Activated gamma-delta T cell (primary cell): ENCODE results near the gene ME3.
"Not testable (repeated sequence)": the region's sequence is repeated elsewhere in the genome, so short reads cannot be mapped to it uniquely, and the experiment has no call there.

Source experiments
- DNase-seq: peaks from one replicate; lab custom pipeline; 2025; lab: John Stamatoyannopoulos, UW

Gene ME3

GRCh38 chr11:86587264-86588193, 84.9 kb downstream of the ME3 start:
- no peak for DNase-seq

DNA sequence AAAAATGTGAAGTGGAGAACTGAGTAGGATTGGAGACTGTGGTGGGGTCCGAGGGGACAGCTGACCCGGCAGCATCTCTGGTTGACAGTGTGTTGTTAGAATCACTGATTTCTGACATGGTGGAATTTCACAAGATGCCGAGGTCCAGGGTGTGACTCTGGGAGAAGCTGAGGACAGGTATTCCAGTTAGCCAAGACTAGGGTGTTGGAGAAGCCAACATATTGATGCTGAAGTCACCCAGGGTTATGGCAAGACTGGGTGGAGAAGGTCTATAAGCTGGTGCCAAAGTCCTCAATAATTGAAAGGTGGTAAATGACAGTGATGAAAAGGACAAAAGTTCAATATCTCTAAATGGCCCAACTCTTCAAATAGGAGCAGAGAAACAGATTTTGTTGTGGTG, 86.1 kb downstream of the ME3 start:
- DNase-seq, result no peak

DNA sequence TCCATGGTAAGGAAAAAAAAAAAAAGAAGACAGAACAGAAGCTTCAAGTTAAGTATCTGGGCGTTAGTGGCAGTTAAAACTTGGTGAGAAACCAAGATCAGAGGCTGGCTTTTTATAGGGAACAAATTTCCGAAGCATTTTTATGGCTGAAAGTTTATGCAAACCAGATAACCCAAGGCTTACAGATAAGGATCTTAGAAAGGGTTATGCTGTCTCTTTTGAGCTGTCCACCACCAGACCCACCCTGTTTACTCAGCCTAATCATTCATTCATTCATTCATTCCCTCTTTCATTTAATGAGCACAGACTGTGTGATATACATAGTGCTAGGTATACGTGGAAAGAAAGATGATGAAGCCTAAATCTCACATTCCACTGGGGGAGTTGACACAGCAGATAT, 89.5 kb downstream of the ME3 start:
- DNase-seq, result no peak

- DNase-seq, result no peak
Observed at GRCh38 chr11:86580535-86580934, 91.9 kb downstream of the ME3 start.

DNA sequence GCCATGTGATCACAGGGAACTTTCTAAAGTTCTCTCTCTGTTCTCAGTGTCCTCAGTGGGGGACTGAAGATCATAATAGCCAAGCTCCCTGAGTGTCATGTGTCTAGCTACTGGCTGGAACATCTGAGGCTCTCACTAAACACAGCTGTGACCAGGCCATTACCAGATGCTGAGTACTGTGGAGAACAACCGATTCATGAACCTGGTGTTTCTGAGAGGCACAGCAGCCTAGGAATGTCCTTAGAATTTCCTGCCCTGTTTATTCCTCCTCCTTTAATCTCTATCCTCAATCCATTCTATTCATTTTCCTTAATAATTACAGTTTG, 93.0 kb downstream of the ME3 start:
- no peak for DNase-seq

DNA sequence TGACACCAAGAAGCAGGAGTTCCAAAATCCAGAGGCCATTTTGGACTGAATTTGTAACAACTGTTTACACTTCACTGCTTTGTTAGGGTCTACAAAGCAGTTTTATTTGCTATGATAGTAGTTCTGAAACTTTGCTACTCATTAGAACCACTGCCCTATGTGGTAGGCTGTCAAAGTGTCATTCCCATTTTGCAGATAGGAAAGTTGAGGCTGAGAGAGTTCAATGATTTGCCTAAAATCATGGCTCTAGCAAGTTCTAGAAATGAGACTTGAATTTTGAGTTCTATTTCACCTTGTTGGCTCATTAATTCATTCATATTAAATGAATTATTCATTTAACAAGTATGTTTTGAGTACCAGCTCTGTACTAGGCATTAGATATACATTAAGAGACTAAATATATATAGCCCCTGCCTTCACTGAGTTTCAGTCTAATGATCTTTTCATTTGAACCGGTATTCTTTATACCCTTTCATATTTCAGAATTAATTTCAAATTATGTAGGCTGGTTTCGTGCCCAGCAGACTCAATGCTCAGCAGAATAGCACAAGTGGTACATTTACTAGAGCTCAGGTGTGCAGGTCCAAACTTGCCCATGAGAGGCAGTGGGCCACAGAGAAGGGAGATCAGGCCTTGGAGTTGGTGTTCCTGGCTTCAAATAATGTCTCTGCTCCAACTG, 93.5 kb downstream of the ME3 start:
- no peak for DNase-seq

- DNase-seq, result no peak
Observed at GRCh38 chr11:86577644-86578636, 94.5 kb downstream of the ME3 start.

DNA sequence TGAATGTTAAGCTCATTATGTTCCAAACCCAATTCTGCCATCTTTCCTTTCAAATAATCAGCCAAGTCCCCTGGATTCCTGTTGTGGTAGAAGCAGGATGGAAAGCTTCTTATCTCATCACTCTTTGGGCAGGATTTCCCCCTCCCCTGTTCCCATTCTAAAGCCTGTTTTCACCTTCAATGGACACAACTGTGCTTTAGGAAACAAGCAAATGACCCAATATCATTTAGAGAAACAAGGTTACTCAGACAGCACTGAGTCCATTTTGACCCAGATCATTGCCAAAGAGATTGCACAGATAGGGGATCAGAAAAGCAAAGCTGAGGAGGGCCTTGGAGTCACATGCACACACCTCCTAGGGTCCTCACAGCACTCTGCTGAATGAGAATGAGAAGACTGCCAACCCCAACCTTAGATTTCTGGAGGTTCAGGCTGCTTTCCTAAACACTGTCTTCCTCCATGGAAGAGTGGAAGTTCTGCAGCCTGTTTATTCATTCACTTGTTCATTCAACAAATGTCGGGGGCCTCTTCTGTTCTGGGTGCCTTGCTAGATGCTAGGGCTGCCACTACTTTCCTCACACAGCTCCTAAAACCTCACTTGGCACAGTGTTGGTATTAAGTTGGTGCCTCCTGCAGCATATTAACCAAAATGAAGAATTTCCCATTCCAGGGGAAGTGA, 95.3 kb downstream of the ME3 start:
- DNase-seq, result no peak

DNA sequence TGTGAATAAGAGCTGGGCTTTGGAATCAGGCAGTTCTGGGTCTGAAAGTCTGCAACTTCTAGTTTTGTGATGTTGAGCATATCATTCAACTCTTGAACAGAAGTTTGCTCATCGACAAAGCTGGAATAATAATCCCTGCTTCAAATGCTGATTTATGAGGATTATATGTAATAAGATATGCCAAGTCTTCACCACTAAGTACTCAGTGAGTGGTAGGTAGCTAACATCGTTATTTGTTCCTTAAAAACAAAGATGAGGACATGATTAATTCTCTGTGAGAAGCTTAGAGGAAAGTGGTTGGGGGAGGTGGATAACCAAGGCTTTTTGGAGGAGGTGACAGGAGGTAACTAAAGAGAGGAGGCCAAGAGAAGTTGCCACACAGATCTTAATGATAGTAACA, 96.5 kb downstream of the ME3 start:
- no peak for DNase-seq

DNA sequence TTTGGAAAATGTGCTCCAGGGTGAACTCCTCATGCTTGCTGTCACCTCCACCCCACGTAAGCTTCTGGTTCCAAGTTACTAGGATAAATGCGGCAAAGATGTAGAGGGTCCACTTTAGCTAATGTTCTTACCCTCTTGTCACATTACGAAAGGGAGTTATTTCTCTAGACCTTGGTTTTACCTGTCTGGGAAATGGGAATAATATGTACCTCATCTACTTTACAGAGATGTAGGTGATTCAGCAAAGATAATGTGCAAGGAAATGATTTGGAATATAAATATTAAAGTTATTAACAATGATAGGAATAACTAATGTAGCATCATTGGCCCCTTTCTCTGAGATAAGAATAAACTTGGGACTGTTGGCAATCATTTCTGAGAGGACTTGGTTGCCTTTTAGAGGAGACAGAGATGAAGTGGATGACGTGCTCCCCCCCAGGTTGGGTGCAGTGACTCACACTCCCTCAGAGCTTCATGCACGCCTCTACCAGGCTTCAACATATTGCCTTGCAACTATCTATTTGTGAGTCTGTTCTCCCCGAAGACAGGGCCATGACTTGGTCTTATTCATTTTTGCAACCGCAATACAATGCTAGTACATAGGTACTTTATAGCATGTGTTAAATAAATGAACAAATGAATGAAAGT, 97.1 kb downstream of the ME3 start:
- no peak for DNase-seq

- DNase-seq, result no peak
Observed at GRCh38 chr11:86574493-86575207, 97.8 kb downstream of the ME3 start.

DNA sequence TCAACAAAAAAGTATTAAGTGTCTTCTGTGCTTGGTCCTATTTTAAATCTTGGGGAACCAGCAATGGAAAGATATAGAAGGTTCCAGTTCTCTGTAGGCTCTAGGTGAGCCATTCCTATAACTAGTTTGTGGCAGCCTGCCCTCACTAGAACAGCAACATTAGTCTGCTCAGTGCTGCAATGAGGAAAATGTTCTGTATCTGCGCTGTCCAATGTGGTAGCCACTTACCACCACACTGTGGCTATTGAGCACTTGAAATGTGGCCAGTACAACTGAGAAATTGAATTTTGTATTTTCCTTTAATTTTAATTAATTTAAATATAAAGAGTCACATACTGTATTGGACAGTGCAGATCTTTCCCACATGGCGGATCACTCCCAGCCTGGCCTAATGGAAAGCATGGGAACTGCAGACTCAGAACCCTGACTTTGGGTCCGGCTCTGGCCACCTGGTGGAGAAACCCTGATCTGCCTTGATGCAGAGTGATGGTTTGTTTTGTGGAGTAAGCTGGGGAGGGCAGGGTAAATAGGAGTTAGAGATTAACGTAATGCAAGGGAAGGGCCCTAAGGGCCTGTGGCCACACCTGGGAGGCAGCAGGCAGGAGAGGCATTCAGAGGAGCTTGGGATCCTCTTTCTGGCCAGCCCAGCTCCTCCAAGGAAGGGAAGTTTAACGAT, 101.0 kb downstream of the ME3 start:
- no peak for DNase-seq

- no peak for DNase-seq
Observed at GRCh38 chr11:86570451-86570850, 102.0 kb downstream of the ME3 start.

GRCh38 chr11:86570020-86570419, 102.4 kb downstream of the ME3 start:
- no peak for DNase-seq

GRCh38 chr11:86569109-86569508, 103.3 kb downstream of the ME3 start:
- no peak for DNase-seq

DNA sequence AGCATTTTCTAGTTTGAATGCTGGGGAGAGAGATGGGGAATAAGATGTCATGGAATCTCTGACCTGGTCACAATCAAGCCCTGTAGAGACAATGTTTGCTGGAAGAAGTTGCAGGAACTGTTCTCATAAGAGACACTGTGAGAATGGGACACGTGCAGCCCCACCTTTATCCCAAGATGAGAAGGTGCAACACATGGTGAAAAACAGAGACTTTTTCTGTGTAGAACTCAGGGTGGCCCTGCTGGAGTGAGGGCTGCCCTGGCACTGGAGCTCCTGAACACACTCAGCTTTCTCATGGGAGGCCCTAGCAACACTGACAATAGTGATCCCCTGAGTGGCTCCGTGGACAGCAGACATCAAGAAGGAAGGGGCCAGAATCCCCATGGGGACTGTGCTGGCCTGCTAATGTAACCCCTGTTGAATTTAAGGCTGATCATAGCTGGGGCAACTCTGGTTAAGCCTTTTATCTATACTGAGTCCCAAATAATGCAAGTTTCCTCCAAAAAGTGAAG, 106.6 kb downstream of the ME3 start:
- DNase-seq, result no peak

- DNase-seq, result no peak
Observed at GRCh38 chr11:86565388-86565787, 107.0 kb downstream of the ME3 start.

DNA sequence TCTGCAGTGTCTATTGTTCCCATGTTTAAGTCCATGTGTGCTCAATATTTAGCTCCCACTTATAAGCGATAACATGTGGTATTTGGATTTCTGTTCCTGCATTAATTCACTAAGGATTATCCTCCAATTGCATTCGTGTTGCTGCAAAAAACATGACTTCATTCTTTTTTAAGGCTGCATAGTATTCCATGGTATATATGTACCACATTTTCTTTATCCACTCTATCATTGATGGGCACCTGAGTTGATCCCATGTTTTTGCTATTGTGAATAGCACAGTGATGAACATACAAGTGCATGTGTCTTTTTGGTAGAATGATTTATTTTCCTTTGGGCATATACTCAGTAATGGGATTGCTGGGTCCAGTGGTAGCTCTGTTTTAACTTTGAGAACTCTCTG, 109.6 kb downstream of the ME3 start:
- not testable (repeated sequence) for DNase-seq

DNA sequence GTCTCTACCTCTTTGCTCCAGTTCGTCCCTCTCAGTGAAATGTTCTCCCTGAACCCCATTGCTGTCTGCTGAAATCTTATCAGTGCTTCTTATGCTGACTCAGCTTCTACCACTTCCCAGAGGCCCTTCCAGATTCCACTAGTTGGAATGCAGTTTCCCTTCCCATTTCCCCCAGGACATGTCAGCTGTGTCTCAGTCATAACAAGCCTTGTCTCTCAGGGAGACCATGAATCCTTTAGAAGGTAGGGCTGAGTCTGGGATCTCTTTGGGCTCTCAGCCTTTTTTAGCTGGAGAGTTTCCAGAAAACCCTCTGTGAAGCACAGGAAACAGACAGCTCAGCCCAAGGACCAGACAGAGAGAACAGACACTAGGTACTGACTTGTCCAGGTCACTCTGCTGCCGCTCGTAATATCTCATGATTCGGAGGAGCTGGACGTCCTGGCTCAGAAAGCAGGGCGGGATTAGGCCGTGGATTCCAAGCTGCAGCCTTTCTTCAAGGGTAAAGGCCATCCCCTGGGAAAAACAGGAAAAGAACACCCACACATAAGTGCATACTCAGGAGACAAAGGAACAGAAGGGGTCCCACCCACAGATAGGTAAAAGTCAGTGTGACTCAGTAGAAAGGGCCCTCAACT, 113.0 kb downstream of the ME3 start:
- DNase-seq, result no peak
